Activated CD8-positive, alpha-beta memory T cell treated with anti-CD3 and anti-CD28 coated beads for 4 hours (primary cell): ENCODE measurements around the gene DIP2B.

Experiments used
- DNase-seq, 2 donors: peaks; one replicate each; pipeline ENCODE4 v3.0.0-alpha.2; 2020; ENCODE audit warnings: low read depth in 2 of 2

DIP2B gene

GRCh38 chr12:50725011-50725942 lies 220.5 kb downstream of the DIP2B start:
- no peak for DNase-seq

- no peak for DNase-seq
These were observed 222.7 kb downstream of the DIP2B start for GRCh38 chr12:50727466-50727865.

GRCh38 chr12:50728417-50728816 lies 223.6 kb downstream of the DIP2B start:
- no peak for DNase-seq

- DNase-seq, result no peak
These were observed 224.1 kb downstream of the DIP2B start for GRCh38 chr12:50728841-50729240.

GRCh38 chr12:50732591-50732990 lies 227.8 kb downstream of the DIP2B start:
- DNase-seq, result no peak

- DNase-seq, result no peak
These were observed 228.9 kb downstream of the DIP2B start for GRCh38 chr12:50733706-50734105.

GRCh38 chr12:50734409-50735263 lies 229.9 kb downstream of the DIP2B start:
- no peak for DNase-seq

- no peak for DNase-seq
These were observed 234.8 kb downstream of the DIP2B start for GRCh38 chr12:50739611-50740010.

GRCh38 chr12:50740307-50740706 lies 235.5 kb downstream of the DIP2B start:
- no peak for DNase-seq

- DNase-seq, result no peak
These were observed 238.0 kb downstream of the DIP2B start for GRCh38 chr12:50742776-50743175.

- no peak for DNase-seq
These were observed 241.1 kb downstream of the DIP2B start for GRCh38 chr12:50745861-50746260.

GRCh38 chr12:50746431-50746830 lies 241.6 kb downstream of the DIP2B start:
- no peak for DNase-seq

GRCh38 chr12:50747817-50748216 lies 243.0 kb downstream of the DIP2B start:
- no peak for DNase-seq

- no peak for DNase-seq
These were observed 244.7 kb downstream of the DIP2B start for GRCh38 chr12:50749459-50749882.

- no peak for DNase-seq
These were observed 245.6 kb downstream of the DIP2B start for GRCh38 chr12:50750366-50750765.

- DNase-seq, result no peak
These were observed 247.3 kb downstream of the DIP2B start for GRCh38 chr12:50751948-50752721.

GRCh38 chr12:50753232-50753769 lies 248.5 kb downstream of the DIP2B start:
- no peak for DNase-seq

GRCh38 chr12:50763639-50764285 lies 259.0 kb downstream of the DIP2B start, which contains the start of gene ATF1:
ATF1 (plus strand) TSS chr12:50764101; CDS start chr12:50780146, 16,045 bp downstream.
- DNase-seq, result peak; percentile 75 to 81

GRCh38 chr12:50764286-50765094 lies 259.7 kb downstream of the DIP2B start:
- DNase-seq, result peak in 1 of 2 donors; percentile 5
